Stimulated activated naive CD4-positive, alpha-beta T cell treated with Interleukin-2 at 50 U/mL for 16 hours (primary cell): ENCODE measurements around the gene F12.
"Not testable (repeated sequence)": the region's sequence is repeated elsewhere in the genome, so short reads cannot be mapped to it uniquely, and the experiment has no call there.

ENCODE experiments used
- DNase-seq: peaks from one replicate; lab custom pipeline; 2025; lab: John Stamatoyannopoulos, UW

The F12 gene

GRCh38 chr5:177432143-177432838 lies 22.9 kb upstream of the F12 start:
- peak; percentile 63 for DNase-seq

GRCh38 chr5:177431317-177432142 lies 22.2 kb upstream of the F12 start:
- DNase-seq = peak; percentile 74

- no peak for DNase-seq
Measured at GRCh38 chr5:177430972-177431316, 21.6 kb upstream of the F12 start.

- DNase-seq = no peak
Measured at GRCh38 chr5:177430140-177430951, 21.0 kb upstream of the F12 start.

- DNase-seq = peak; percentile 92
Measured at GRCh38 chr5:177429248-177430040, 20.1 kb upstream of the F12 start.

- no peak for DNase-seq
Measured at GRCh38 chr5:177428574-177429217, 19.3 kb upstream of the F12 start.

- DNase-seq = peak; percentile 27
Measured at GRCh38 chr5:177427919-177428573, 18.7 kb upstream of the F12 start.

GRCh38 chr5:177427211-177427822 lies 18.0 kb upstream of the F12 start:
- no peak for DNase-seq

GRCh38 chr5:177426566-177427210 lies 17.3 kb upstream of the F12 start, which contains the start of gene GRK6:
TSS of gene GRK6 (plus strand) at chr5:177426676. CDS start at chr5:177426846, 170 bp downstream.
- peak; percentile 58 for DNase-seq

GRCh38 chr5:177425801-177426565 lies 16.6 kb upstream of the F12 start:
- DNase-seq = peak; percentile 100

- DNase-seq = no peak
Measured at GRCh38 chr5:177425196-177425800, 15.9 kb upstream of the F12 start.

GRCh38 chr5:177423671-177424070 lies 14.3 kb upstream of the F12 start:
- no peak for DNase-seq

GRCh38 chr5:177421062-177421798 lies 11.9 kb upstream of the F12 start:
- no peak for DNase-seq

GRCh38 chr5:177420472-177420871 lies 11.1 kb upstream of the F12 start:
- DNase-seq = not testable (repeated sequence)

- no peak for DNase-seq
Measured at GRCh38 chr5:177419046-177419445, 9.7 kb upstream of the F12 start.

- not testable (repeated sequence) for DNase-seq
Measured at GRCh38 chr5:177417081-177417480, 7.7 kb upstream of the F12 start.

GRCh38 chr5:177414481-177414880 lies 5.1 kb upstream of the F12 start:
- DNase-seq = no peak
